HG02840 (cell line): ENCODE measurements around the gene HEBP2.

Experiments
- ATAC-seq: cut with Tn5 transposase; IDR thresholded peaks from one replicate; pipeline ENCODE4 v1.9.1; 2021; ENCODE audit warnings: mild to moderate bottlenecking, moderate library complexity, moderate number of reproducible peaks; ENCODE audit not compliant: unreplicated experiment, low FRiP score

HEBP2 gene

GRCh38 chr6:138396709-138397108, 7.3 kb upstream of the HEBP2 start:
- ATAC-seq = no peak

- ATAC-seq = no peak
Measured at GRCh38 chr6:138397128-138398122, 6.6 kb upstream of the HEBP2 start.

- ATAC-seq = no peak
Measured at GRCh38 chr6:138400326-138400725, 3.7 kb upstream of the HEBP2 start.

DNA sequence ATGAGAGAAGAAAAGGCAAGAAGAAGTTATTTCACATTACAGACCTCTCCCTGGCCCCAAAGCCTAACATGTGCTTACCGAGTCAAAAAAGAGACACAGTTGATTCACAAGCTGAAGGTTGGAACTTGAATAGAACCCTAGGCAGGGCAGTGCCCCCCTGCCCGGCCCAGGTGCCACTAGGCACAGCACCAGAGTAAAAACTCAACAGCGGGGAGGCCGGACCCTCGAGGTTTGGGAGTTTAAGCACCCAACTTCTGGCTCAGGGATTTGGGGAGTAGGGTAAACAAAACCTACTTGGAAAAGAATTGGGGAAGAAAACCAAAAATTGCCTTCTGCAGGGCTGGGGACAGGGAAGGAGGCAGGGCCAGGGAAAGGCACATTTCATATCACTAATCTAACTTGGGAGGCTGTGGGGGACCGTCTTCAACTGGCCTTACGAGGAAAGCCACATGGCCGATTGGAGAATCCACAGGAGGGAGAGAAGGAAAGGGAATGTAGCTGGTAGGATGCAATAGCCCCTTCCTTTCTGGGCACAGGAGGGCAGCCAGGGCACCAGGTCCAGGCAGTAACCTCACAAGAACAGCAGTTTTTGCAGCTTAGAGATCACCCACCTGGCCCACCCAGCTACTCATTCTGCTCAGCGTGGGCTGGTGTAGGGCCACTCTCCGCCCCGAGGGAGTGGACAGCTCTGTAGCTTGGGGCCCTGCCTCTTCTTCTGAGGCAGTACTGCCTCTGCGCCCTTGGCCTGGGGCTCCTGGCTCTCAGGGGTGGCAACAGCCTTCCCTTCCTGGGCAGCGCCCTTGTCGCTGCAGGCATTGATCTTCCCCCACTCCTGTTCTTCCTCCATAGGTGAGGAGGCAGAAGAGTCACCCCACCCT, 1.8 kb upstream of the HEBP2 start:
- no peak for ATAC-seq

DNA sequence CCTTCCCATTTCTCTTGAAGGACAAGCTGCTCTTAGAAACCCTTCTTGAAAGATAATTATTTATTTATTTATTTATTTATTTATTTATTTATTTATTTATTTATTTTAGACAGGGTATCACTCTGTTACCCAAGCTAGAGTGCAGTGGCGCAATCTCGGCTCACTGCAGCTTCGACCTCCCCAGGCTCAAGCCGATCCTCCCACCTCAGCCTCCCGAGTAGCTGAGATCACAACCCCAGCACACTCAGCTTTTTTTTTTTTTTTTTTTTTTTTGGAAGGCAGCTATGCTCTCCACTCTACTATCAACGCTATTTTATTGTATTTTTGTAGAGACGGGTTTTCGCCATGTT, 1.2 kb upstream of the HEBP2 start:
- ATAC-seq = no peak

GRCh38 chr6:138403324-138403800, 661 bp upstream of the HEBP2 start:
- peak; percentile 20 for ATAC-seq

- peak; percentile 9 for ATAC-seq
Measured at GRCh38 chr6:138404666-138405337, 779 bp downstream of the HEBP2 start.

DNA sequence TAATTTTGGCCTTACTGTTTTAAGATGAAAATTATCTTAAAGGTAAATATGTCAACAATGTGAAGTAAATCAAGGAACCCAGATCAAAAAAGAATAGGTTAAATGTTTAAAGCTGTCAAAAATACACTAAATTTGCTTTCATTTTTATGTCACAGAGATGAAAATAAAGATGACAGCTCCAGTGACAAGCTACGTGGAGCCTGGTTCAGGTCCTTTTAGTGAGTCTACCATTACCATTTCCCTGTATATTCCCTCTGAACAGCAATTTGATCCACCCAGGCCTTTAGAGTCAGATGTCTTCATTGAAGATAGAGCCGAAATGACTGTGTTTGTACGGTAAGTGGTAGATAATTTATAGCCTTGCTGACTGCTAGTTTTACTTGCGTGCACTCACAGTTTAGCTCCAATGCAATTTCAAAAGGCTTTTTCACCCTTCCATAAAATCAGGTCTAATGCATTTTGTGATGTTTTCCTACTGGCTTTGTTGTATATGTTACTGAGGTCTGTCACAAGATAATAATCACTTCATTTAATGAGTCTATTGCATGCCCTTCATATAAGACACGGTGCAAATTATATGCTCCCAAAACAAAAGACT, 1.9 kb downstream of the HEBP2 start:
- ATAC-seq = no peak

- no peak for ATAC-seq
Measured at GRCh38 chr6:138406443-138406842, 2.4 kb downstream of the HEBP2 start.

DNA sequence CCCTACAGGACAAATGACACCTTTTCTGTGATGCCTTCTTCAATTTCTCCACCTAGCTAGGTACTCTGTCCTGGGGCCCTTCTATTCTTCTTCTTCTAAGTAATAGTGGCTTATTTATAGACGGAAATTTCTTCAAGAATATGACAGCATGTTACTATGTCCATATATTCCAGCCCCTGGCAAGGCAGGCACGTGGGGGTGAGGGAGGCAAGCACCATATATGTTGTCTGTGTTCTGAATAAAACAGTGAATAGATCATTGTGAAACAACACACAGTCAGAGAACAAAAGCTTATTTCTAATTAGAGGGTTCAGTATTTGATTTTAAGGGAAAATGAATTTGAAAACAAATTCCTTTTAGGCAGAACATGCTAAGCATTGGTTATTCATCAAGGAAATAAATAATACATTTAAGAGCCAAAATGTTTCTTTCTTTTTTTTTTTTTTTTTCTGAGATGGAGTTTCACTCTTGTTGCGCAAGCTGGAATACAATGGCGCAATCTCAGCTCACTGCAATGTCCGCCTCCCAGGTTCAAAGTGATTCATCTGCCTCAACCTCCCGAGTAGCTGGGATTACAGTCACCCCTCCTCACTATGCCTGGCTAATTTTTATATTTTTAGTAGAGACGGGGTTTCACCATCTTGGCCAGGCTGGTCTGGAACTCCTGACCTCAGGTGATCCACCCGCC, 6.2 kb downstream of the HEBP2 start:
- no peak for ATAC-seq

DNA sequence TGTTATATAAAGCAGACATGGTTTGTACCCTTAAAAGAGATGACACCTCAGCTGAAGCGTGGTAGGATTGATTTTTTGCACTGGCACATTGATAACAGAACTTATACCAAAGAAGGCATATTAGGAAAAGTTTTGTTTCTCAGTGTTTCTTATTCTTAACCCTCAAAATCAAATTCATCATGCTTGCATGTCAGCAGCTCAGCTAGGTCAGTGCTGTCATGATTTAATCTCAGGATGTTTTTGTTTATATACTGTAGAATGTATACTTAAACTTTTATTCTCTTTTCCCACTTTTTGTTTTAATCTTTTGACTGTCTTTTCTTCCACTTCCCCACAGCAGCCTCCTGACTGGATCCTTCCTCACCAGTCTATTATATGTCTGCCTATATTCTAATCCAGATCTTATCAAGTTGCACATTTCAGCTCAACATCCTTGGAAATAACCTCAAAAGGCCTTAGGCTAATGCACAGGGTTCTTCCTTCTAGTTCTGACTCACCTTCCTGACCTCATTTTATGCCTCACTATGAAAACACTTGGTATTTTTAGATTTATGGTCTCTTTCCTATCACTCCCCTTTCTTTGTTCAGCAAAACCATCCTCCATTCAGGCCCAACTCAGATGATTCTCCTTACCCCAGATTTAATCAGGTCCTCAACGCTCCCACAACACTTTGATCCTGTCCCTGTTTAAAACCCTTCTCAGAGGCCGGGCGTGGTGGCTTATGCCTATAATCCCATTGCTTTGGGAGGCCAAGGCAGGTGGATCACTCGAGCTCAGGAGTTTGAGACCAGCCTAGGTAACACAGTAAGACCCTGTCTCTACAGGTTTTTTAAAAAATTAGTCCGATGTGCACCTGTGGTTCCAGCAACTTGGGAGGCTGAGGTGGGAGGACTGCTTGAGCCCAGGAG, 7.2 kb downstream of the HEBP2 start:
- ATAC-seq = no peak

GRCh38 chr6:138415125-138415524, 11.1 kb downstream of the HEBP2 start:
- ATAC-seq = no peak

GRCh38 chr6:138416206-138416605, 12.2 kb downstream of the HEBP2 start:
- no peak for ATAC-seq

DNA sequence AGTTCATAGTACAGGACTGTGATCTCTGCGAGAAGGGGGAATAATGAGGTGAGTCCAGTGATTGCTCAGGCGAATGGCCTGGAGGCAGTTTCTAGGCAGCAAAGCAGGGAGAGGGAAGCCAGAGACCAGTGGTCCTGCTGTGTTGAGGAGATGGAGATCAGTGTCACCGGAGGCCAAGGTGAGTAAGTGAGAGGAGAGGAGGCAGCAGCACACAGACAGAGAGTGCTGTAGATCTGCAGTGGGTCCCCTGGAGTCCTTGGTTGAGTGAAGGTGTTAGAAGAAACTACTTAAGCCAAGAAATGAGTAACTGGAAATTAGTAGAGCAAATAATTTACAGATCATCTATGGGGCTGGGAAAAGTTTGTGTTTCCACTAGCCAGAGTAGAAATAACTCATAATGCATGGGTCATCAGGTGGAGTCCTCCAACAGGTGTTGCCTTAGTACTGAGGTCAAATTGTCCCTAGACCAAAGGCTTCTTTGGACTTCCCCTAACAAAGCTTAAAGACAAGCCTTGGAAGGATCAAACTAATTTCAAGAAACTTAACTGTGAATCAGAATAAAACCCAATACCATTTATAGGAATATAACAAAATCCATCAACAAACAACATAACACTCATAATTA, 13.6 kb downstream of the HEBP2 start:
- no peak for ATAC-seq

- ATAC-seq = no peak
Measured at GRCh38 chr6:138418118-138418742, 14.2 kb downstream of the HEBP2 start.

DNA sequence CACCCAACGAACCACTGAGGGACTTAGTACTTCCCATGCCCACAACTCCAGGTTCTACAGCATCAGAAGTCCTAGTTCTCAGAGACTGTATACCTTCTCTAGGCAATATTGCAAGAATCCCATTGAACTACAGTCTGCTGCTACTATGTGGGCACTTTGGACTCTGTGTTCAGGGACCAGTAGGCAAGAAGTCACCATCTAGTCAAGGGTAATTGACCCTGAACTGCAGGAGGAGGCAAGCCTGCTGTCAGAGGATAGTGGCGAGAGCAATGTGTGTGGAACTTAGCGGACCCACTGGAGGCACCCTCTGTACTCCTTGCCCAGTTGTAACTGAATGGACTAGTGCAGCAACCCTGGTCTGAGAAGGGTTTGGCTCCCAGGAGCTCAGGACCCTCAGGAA, 15.7 kb downstream of the HEBP2 start:
- no peak for ATAC-seq

GRCh38 chr6:138420356-138420755, 16.3 kb downstream of the HEBP2 start:
- ATAC-seq = no peak

DNA sequence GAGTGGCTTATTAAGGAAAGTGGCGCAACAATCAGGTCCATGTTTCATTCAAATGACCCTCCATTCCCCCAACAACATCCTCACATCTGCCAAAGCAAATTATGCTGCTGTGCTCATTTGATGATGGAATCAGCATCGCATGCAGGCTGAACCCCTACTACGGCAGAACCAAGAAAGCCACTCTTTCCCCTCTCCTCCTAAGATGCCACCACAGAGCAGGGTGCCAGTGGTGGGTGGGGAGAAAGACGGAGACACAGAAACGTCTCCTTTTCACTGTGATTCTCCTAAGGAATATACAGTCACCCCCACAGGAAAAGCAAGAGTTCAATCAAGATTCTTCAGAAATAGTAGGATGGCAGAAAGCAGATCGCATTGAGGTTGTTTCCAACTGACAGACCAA, 17.1 kb downstream of the HEBP2 start:
- ATAC-seq = no peak
